ENCODE results near the gene COL23A1.

Gene COL23A1

GRCh38 chr5:178427576-178428197, 162.5 kb downstream of the COL23A1 start:
- no peak overlapping the region for H3K27ac ChIP-seq
- no peak for TF ChIP-seq CTCF (conservative IDR thresholded peaks at IDR 0.05)

- 0 out of 2 replicates have a peak overlapping the region, but pooled peaks have one; percentile 21 for H3K27ac ChIP-seq
- TF ChIP-seq CTCF (conservative IDR thresholded peaks at IDR 0.05) = no peak
These were observed 163.7 kb downstream of the COL23A1 start for GRCh38 chr5:178426326-178427130.

- no peak overlapping the region for H3K27ac ChIP-seq
- TF ChIP-seq CTCF (conservative IDR thresholded peaks at IDR 0.05) = no peak
These were observed 164.5 kb downstream of the COL23A1 start for GRCh38 chr5:178425621-178426068.

- no peak overlapping the region for H3K27ac ChIP-seq
- no peak for TF ChIP-seq CTCF (conservative IDR thresholded peaks at IDR 0.05)
These were observed 165.4 kb downstream of the COL23A1 start for GRCh38 chr5:178424810-178425177.

- no peak overlapping the region for H3K27ac ChIP-seq
- TF ChIP-seq CTCF (conservative IDR thresholded peaks at IDR 0.05) = no peak
These were observed 166.0 kb downstream of the COL23A1 start for GRCh38 chr5:178423901-178424809.

GRCh38 chr5:178423431-178423830, 166.8 kb downstream of the COL23A1 start:
- H3K27ac ChIP-seq = no peak overlapping the region
- TF ChIP-seq CTCF (conservative IDR thresholded peaks at IDR 0.05) = no peak

- no peak overlapping the region for H3K27ac ChIP-seq
- no peak for TF ChIP-seq CTCF (conservative IDR thresholded peaks at IDR 0.05)
These were observed 167.8 kb downstream of the COL23A1 start for GRCh38 chr5:178422400-178422775.

All from VCaP (cell line).